Measurements from ENCODE around the gene HSD3B7. TPM values are rescaled to one million over a fixed set of nuclear protein-coding genes. Genes with fewer than 3 reads are reported as not detected.

Gene HSD3B7
- total and polyA plus RNA-seq, 2 donors (not counting 1 experiment from before 2014, with no cell fraction given): 0.89 to 1.2 TPM

GRCh38 chr16:31006086-31006385 is 21.0 kb downstream of the HSD3B7 start:
- H3K4me3 ChIP-seq (ENCODE audit: control extremely low read depth in 1 of 5, extremely low read depth in 1 of 5, insufficient read depth in 1 of 5, low read depth in 2 of 5, low read length in 4 of 5): no peak overlapping the region
- no peak overlapping the region for H3K27ac ChIP-seq (ENCODE audit: low read length in 2 of 2)
- Mint-ChIP-seq H3K27me3 (peaks cover 18% of the 10 kb centered on the region), H3K27ac (no peak overlapping the region), H3K4me3 (no peak overlapping the region), H3K4me1 (peaks cover 3% of the 10 kb centered on the region), H3K9me3 (ENCODE audit: insufficient read depth) (no peaks in the 10 kb centered on the region)
- H3K79me2 ChIP-seq (ENCODE audit: control insufficient read depth, insufficient read depth, low read length): no peaks in the 10 kb centered on the region
- H3K4me2 ChIP-seq (replicated peaks; ENCODE audit: low read depth, low read length, poor library complexity, severe bottlenecking): no peak overlapping the region
- WGBS (ENCODE audit: insufficient coverage): 83% methylated on average over 7 of the region's 7 CpGs
- H4K20me1 ChIP-seq (ENCODE audit: control insufficient read depth, insufficient read depth, low read length, poor library complexity, severe bottlenecking): no peaks in the 10 kb centered on the region
- no peak overlapping the region for H3K9ac ChIP-seq (ENCODE audit: low read length)
- H3K27me3 ChIP-seq (replicated peaks in 1 of 4; ENCODE audit: control extremely low read depth in 1 of 4, control insufficient read depth in 3 of 4, insufficient read depth in 4 of 4, low read length in 3 of 4): peaks cover 0 to 22% (median 9%) of the 10 kb centered on the region in 4 experiments
- H2AFZ ChIP-seq (ENCODE audit: insufficient read depth, low read depth, low read length, poor library complexity, severe bottlenecking): no peak overlapping the region
- H3K36me3 ChIP-seq (replicated peaks in 1 of 2; ENCODE audit: control extremely low read depth in 1 of 2, control insufficient read depth in 1 of 2, extremely low read depth in 1 of 2, insufficient read depth in 2 of 2, low read length in 1 of 2): no peaks in the 10 kb centered on the region
- intact Hi-C loops (cut with micrococcal nuclease): no loop called here
- no peak for TF ChIP-seq EZH2 (IDR thresholded peaks at IDR 0.05; ENCODE audit: borderline replicate concordance, insufficient read depth, low read depth, low read length, poor library complexity, severe bottlenecking)
- no peak for TF ChIP-seq CTCF (IDR thresholded peaks at IDR 0.05)
- DNase-seq (no peak), ATAC-seq (ENCODE audit: low read depth) (no peak)
- peaks cover 0 to under 1% (median 0%) of the 10 kb centered on the region in 3 donors for H3K9me3 ChIP-seq (ENCODE audit: control extremely low read depth in 1 of 3, control insufficient read depth in 2 of 3, insufficient read depth in 1 of 3, low read length in 2 of 3)
- ChIA-PET CTCF (no interaction called here), POLR2A (no interaction called here)
- peaks cover 4% of the 10 kb centered on the region in 2 donors for H3K4me1 ChIP-seq (ENCODE audit: control insufficient read depth in 2 of 2, insufficient read depth in 2 of 2, low read length in 2 of 2)

- TF ChIP-seq EZH2 (IDR thresholded peaks at IDR 0.05; ENCODE audit: borderline replicate concordance, insufficient read depth, low read depth, low read length, poor library complexity, severe bottlenecking) (no peak), CTCF (IDR thresholded peaks at IDR 0.05) (no peak)
- no peak for ATAC-seq (ENCODE audit: low read depth)
- ChIA-PET CTCF (no interaction called here), POLR2A (no interaction called here)
- Histone ChIP-seq H2AFZ (ENCODE audit: insufficient read depth, low read depth, low read length, poor library complexity, severe bottlenecking) (no peak overlapping the region), H3K9me3 (ENCODE audit: control extremely low read depth in 1 of 3, control insufficient read depth in 2 of 3, insufficient read depth in 1 of 3, low read length in 2 of 3) (peaks cover 0 to 6% (median 0%) of the 10 kb centered on the region in 3 donors), H3K27ac (ENCODE audit: low read length in 2 of 2) (no peak overlapping the region), H3K36me3 (replicated peaks in 1 of 2; ENCODE audit: control extremely low read depth in 1 of 2, control insufficient read depth in 1 of 2, extremely low read depth in 1 of 2, insufficient read depth in 2 of 2, low read length in 1 of 2) (no peaks in the 10 kb centered on the region), H3K4me2 (replicated peaks; ENCODE audit: low read depth, low read length, poor library complexity, severe bottlenecking) (no peak overlapping the region), H3K9ac (ENCODE audit: low read length) (no peak overlapping the region), H3K4me3 (ENCODE audit: control extremely low read depth in 1 of 5, extremely low read depth in 1 of 5, insufficient read depth in 1 of 5, low read depth in 2 of 5, low read length in 4 of 5) (no peak overlapping the region), H3K79me2 (ENCODE audit: control insufficient read depth, insufficient read depth, low read length) (no peaks in the 10 kb centered on the region), H3K4me1 (ENCODE audit: control insufficient read depth in 2 of 2, insufficient read depth in 2 of 2, low read length in 2 of 2) (peaks cover 6 to 10% of the 10 kb centered on the region in 2 donors), H3K27me3 (replicated peaks in 1 of 4; ENCODE audit: control extremely low read depth in 1 of 4, control insufficient read depth in 3 of 4, insufficient read depth in 4 of 4, low read length in 3 of 4) (peaks cover 0 to 27% (median 15%) of the 10 kb centered on the region in 4 experiments), H4K20me1 (ENCODE audit: control insufficient read depth, insufficient read depth, low read length, poor library complexity, severe bottlenecking) (no peaks in the 10 kb centered on the region)
- Mint-ChIP-seq H3K27me3 (peaks cover 23% of the 10 kb centered on the region), H3K9me3 (ENCODE audit: insufficient read depth) (no peaks in the 10 kb centered on the region), H3K27ac (no peak overlapping the region), H3K4me3 (no peak overlapping the region), H3K4me1 (peaks cover 9% of the 10 kb centered on the region)
- 92% methylated on average over 8 of the region's 8 CpGs for WGBS (ENCODE audit: insufficient coverage)
- no peak for DNase-seq
- intact Hi-C loops (cut with micrococcal nuclease): no loop called here
Measured at GRCh38 chr16:31006589-31006988, 21.6 kb downstream of the HSD3B7 start.
